IPS-NIHi7 (cell line): ENCODE results near the gene APOB.
"Not testable (repeated sequence)": the region's sequence is repeated elsewhere in the genome, so short reads cannot be mapped to it uniquely, and the experiment has no call there.

ENCODE experiments used
- DNase-seq: peaks from one replicate; pipeline ENCODE4 v3.0.0; 2012; ENCODE audit warnings: mixed read lengths; ENCODE audit errors: extremely low spot score

The APOB gene

DNA sequence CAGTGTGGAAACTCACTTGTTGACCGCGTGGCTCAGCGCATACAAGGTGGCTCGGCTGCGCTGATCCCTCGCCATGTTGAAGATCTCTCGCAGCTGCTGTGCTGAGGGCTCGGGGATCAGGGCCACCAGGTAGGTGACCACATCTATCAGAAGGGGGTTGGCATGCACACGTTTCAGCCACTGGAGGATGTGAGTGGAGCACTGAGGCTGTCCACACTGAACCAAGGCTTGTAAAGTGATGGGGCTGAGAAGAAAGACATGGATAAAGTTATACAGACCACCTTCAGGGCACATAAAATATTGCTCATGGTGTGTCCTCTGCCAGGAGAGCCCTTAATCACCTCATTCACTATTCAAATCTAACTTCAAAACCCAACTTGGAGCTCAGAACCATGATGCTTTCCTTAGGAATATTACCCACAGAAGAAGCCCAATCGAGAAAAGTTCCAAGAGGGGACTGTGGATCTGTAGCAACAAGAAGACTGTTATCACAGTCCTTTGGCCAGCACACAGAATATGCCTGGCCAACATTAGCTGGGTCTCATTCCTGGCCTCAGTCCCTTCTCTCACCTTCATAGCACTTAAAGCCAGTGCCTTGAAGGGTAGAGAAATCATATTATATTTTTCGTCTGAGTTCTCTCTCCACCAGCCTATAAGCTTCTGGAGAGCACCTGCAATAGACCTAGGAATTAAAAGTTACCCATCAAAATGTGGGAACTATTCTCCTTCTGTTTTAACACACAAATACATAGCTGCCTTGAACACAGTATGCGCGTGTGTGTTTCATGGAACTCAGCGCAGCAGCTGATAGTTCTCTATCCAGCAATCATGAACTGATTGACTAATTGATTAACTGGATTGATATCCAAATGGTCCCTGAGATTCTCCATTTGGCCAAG, 11.3 kb downstream of the APOB start:
- DNase-seq = no peak

DNA sequence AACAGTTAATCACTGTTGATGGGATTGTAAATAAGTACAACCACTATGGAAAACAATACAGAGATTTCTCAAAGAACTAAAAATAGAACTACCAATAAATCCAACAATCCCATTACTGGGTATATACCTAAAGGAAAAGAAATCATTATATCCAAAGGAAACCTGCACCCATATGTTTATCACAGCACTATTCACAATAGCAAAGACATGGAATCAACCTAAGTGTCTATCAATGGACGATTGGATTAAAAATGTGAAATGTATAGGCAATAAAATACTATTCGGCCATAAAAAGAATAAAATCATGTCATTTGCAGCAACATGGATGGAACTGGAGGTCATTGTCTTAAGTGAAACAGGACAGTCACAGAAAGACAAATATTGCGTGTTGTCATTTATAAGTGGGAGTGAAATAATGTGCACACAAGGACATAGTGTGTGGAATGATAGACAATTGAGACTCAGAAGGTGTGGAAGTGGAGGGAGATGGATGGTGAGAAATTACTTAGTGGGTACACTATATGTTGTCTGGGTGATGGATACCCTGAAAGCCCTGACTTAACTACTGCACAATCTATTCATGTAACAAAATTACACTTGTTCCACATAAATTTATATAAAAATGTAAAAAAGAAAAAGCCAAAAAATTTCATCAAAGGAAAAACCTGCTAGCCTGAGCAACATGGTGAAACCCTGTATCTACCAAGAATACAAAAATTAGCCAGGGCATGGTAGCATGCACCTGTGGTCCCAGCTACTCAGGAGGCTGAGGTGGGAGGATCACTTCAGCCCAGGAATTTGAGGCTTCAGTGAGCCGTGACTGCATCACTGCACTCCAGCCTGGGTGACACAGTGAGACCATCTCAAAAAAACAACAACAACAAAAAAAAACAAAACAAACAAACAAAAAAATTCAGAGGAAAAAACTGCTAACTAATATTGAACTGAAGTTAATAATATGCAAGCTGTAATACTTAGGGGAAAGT, 12.6 kb downstream of the APOB start:
- no peak for DNase-seq

DNA sequence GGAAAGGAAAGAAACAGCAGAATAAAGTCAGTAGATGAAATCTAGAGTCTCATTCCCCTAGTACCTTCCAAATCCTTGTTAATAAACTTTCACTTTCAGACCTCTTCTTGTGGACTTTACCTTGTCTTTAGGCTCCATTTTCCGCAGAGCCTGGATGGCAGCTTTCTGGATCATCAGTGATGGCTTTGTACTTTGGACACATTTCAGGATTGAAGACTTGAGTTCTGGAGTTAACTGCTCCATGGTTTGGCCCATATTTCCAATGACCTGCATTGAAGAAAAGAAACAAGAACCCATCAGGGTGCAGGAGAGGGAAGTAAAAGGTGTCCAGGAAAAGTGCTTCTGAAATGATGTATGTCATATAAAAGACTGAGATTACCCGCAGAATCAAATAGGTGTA, 14.4 kb downstream of the APOB start:
- no peak for DNase-seq

DNA sequence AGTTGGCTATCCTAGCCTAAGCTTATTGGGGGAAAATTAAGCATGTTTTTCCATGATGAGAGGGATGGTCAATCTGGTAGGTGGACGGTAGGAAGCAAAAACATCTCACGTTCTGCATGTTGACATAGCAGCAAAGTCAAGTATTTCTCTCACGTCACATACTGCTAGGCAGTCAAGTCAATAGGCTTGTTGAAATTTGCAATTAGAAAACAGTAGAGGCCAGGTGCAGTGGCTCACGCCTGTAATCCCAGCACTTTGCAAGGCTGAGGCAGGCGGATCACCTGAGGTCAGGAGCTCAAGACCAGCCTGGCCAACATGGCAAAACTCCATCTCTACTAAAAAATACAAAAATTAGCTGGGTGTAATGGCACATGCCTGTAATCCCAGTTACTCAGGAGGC, 14.9 kb downstream of the APOB start:
- DNase-seq = not testable (repeated sequence)

DNA sequence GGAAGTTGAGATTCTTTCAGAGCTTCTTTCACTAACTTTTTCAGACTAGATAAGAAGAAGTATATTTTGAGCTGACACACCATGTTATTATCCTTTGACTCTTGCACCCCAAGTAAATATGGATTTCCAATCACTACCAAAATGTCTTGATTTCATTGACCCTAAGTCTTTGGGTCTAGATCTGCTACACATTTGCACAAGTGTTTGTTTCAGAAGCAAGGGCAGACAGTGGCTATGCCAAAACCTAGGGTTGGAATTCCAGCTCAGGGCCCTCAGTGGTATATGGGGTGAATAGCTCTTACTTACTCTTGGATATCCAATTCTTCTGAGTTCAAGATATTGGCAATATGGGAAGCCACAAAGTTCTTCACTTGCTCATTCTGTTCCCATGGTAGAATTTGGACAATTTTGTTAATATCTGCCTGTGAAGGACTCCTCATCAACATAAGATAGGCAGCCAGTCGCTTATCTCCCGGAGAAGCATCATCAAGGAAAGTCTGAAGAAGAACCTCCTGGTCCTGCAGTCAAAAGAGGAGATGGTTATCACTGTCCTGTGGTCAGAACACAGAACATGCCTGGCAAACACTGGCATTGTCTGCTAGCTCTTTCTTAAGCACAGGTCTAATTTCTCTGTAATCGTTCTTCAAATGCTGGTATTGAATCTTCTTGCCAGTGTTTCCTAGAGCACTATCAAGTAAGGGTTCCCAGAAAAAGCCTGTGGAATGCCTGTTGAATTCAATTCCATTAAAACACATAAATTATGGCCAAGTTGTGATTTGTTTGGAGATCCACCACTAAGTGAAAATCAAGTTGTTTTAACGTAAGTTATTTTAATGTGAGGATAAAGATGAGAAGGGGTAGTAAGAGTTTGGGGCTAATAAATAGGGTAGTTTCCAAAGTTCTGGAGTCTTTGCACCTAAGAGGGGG, 15.6 kb downstream of the APOB start:
- no peak for DNase-seq

DNA sequence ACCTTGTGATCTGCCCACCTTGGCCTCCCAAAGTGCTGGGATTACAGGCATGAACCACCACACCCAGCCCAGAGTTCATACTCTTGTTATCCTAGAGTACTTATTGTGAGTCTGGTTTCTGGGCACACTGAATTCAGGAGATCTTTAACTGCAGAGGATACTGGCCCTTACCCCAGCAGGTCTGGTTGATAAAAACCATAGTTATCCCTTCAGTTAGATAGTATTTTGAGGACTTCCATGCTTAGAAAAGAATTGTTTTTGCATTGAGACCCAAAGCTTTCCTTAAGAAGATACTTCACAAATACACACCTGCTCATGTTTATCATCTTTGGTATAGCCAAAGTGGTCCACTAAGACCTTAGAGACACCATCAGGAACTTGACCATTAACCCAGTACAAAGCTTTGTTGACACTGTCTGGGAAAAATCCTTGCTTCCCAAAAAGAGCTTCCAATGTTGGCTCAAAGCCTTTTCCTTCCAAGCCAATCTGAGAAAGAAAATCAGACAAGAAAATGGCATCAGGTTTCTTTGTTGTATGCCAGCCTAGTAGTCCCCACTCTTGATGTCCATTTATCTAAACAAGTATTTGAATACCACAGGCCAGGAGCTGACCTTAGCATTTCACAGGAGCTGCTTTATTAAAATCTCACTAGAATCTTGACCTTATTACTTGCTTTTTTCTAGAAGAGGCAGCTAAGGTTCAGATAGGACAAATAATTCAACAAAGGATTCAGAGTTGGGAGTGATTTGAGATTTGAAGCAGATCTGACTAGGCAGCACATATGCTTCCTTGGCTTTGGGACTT, 17.2 kb downstream of the APOB start:
- DNase-seq = no peak

DNA sequence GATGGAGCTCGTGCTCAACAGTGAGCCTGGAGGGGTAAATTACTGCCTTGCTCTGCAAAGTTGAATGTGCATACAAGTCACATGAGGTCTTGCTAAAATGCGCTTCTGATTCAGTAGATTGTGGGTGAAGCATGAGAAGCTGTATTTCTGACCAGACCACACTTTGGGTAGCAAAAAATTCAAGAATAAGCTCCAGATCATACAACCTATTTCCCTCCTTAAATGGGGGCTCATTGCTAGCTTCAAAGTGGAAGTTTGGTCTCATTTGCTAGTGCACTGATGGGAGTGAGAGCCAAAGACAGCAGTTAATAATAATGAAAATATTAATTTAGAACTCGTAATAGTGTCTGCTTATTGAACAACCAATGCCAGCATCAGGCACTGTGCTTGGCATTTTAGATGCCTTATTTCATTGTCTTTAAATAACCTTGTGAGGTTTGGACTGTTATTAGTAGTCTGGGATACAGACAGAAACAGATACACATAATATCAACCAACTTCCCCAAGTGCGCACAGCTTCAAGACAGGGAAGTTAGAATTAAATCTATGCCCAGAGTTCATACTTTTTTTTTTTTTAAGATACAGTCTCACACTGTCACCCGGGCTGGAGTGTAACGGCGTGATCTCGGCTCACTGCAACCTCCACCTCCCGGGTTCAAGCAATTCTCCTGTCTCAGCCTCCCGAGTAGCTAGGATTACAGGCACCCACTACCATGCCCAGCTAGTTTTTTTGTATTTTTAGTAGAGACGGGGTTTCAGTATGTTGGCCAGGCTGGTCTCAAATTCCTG, 18.0 kb downstream of the APOB start:
- DNase-seq = no peak

DNA sequence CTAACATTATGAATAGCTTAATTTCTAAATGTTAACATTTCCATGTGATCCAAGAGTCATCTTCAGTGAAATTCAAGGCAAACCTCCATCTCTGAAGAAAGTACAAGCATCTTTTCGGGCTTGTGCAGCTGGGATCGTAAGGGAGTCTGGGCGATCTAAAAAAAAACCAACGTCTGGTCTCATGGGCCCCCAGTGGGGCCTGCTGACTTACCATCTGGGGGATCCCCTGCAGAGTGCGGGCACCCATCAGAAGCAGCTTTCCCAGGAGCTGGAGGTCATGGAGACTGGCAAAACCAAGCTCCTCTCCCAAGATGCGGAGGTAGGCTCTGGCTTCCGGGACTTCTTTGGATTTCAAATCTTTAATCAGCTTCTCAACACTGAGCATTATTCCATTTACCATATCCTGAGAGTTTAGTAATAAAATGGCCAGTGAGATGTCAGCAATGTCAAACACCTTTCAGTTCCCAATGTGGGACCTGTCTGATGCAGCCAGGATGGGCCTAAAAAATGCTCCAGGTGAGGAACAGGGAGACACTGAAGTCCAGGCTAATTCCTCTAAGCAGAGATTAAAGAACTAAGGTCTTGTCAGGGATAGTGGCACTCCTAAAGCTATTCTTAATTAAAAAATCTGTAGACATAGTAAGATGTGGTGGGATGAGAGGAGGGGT, 19.0 kb downstream of the APOB start:
- DNase-seq = no peak

DNA sequence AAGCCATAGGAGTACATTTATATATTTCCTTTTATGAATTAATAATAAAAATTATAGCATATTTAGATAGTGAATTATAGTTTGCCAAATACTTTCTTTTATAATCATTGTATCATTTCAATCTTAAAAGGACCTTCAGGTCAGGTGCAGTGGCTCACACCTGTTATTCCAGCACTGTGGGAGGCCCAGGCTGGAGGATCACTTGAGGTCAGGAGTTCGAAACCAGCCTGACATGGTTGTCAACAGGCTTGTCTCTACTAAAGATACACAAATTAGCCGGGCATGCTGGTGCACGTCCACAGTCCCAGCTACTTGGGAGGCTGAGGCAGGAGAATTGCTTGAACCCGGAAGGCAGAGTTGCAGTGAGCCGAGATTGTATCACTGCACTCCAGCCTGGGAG, 19.7 kb downstream of the APOB start:
- DNase-seq = no peak

DNA sequence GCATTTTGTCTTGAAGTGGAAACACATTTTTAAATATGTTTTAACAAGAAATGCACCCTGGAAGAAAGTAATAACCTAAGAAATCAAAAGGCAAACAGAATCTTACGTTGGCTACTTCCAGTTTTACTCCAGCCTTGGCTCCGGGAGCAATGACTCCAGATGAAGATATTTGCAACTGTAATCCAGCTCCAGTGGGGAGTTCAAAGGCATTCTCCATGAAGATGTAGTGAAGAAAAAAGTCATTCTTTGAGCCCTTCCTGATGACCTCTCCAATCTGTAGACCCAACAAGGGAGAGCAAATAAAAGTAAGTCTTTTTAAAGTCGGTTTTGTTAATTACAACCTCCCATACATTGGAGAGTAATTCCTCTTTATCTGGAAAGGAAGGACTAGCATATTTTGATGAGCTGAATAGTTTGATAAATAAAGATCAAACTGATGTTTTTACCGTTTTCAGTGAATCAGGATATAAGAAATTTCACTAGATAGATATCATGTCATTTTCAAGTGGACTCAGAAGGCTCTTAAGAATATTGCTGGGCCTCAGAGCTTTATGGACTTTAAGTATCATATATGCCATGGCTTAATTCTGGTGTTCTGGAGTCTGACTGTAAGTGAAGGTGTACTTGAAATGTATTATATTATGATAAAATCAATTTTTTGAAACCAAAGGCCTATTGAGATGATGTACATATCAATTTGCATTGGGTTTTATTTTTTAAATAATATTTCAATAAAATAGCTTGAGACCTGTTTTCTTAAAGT, 20.3 kb downstream of the APOB start:
- DNase-seq = no peak

DNA sequence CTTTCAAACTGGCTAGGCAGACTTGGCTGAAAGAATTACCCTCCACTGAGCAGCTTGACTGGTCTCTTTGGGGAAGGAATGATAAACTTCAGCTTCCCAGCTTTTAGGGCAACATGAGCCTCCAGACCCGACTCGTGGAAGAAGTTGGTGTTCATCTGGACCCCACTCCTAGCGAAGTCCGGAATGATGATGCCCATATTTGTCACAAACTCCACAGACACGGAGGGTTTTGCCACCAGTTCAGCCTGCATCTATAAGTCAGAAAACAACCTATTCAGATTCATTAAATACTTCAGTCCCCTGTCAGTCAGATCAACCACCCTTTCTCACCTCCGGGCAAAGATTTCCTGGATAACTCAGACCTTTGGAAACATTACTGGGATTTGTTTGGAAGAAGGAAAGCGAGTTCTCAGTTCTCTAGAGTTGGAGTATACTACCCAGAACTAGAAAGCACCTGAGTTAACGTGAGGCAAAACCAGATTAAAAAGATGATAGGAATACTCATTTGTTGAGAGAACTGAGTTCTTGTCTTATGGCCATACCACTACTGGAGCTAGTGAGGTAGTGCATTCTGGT, 21.0 kb downstream of the APOB start:
- no peak for DNase-seq

DNA sequence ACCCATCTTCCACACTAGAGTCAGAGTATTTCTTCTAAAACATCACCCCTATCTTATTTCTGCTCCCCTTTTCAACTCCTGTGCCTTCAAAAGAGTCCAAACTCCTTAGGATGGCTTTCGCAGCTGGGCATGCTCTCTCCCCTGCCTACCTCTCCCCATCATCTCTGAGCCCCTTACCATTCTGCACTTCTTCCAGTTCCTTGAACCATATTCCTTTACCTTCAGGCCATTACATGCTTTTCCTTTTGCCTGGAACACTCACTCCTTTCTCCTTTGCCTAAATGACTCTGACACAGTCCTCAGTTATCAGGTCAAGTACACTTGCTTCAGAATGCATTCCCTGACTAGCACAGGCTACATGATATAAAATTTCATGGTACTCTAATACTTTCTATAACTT, 22.4 kb downstream of the APOB start:
- DNase-seq = no peak

DNA sequence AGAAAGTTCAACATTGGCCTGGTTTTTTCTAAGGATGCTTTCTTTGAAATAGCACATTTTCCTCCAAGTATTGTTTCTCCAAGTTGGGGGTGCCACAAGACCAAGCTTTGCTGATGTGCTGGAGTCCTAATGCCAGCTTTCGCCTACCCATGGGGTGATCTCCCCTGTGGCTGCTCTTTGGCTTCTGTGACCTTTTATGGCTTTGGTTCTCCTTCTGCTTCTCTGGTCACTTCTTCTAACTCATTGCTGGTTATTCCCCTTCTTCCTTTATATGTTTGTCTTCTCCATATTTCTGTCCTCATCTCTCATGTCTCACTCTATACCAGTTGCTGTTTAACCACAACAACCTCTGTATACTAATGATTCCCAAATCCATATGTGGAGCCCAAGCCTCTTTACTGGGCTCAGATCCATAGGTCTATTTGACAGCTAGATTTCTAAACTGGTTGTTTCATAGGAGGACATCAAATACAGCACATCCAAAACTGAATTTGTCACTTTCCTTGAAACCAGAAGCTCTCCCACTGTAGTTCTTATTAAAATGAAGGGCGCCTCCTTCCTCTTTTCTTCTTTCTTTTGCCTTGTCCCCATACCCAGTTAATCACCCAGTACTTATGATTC, 23.1 kb downstream of the APOB start:
- DNase-seq = no peak

DNA sequence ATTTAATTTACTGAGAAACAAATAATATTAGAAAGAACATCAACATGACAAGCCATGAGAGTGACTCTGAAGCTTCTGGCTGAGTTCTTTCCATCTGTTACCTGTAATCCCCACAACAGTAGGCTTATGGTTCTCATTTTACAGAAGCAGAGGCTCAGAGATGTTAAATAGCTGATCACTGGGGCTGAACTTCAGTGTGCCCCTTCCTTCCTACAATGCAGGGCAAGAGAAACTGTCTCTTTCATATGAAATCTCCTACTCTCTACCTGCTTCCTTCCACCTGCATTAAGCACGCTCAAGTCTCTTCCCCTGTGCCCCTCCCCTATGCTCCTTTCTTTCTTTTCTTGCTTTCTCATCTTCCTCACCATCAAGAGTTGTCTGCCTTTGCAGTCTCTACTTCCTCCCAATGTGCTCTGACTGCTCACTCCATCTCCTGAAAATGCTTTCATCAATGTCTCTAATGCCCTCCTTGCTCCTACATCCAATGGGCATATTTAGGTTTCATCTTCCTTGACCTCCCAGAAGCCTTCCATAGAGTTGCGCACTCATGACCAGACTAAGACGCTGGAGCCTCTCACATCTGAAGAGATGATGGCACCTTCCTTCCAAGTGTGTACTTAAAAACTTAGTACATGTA, 23.7 kb downstream of the APOB start:
- no peak for DNase-seq

DNA sequence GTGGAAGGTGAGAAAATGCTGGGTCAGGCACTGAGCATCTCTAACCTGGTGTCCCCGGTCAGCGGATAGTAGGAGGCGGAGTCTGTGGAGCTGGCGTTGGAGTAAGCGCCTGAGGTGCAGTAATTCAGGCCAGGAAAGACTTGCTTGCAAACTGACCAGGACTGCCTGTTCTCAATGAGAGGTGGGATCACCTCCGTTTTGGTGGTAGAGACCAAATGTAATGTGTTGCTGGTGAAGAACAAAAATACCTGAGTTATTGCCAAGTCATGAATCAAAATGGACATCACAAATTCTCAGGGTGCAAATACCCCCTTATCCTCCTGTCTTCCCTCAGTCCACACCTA, 24.2 kb downstream of the APOB start:
- DNase-seq = no peak

DNA sequence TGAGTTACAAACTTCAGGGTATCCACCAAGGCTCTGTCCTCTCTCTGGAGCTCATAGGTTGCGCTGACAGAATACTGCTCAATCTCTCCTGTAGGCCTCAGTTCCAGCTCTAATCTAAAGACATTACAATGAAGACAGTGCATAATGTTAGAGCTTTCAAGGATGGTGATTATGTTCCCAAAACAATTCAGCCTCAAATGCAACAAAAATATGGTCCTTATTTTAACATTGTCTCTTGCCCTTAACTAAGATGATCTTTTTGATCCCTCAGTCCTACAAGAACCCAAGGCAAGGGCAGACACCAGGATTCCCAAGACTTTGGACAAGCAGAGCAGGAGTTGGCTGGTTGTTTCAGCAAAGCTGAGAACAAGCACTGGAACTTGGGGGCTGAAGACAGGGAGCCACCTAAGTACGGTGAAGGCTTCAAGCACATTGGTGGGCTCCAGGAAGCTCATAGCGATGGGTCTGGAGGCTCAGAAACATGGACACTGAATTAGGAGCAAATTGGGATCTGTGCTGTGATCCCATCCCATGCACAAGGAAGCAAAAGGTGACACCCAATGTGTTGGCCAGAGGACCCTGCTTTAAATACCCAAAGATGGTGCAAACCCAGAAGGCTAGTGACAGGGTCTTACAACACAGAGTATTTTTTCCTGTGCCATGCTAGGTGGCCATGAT, 24.7 kb downstream of the APOB start:
- no peak for DNase-seq

DNA sequence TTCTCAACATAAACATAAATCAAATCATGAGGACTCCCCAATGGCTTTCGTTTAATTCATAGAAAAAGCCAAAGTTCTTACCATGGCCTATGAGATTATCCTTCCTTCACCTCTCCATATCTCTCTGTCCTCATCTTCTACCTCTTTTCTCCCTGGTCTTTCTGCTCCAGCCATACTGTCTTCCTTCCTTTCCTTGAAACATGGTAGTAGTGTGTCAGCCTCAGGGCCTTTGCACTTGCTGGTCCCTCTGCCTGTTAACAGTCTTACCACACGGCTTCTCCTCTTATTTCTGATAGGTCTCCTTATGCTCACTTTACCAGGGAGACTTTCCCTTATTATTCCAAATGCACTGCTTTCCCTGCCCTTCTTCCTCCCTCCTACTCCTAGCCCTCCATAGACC, 25.6 kb downstream of the APOB start:
- DNase-seq = no peak
